Tibial artery (tissue), 4 donors: Measurements from ENCODE around the gene NINL.

ENCODE experiments used
- DNase-seq, 2 donors: peaks; one replicate each; pipeline ENCODE4 v3.0.0-alpha.2; 2019
- H3K27ac ChIP-seq, 2 donors: fragments of 200-600 bp; sonication (generic) in 1 of 2; 1 replicate in 1 of 2; 2 replicates in 1 of 2; pipeline ENCODE4 v1.5.1; 2018 to 2019; ENCODE audit warnings: mild to moderate bottlenecking in 1 of 2
- H3K27me3 ChIP-seq, 2 donors: fragments of 200-600 bp; sonication (generic) in 1 of 2; one replicate each; pipeline versions ENCODE4 v1.5.1 to v1.6.0; 2016 to 2019
- H3K36me3 ChIP-seq, 3 donors: fragments of 200-600 bp; sonication (generic) in 2 of 3; one replicate each; pipeline ENCODE4 v1.5.1; 2016 to 2019; ENCODE audit warnings: mild to moderate bottlenecking in 2 of 3
- H3K4me1 ChIP-seq, 4 donors: fragments of 200-600 bp; sonication (generic) in 2 of 4; 1 replicate in 3 of 4; 2 replicates in 1 of 4; pipeline ENCODE4 v1.5.1; 2016 to 2019
- H3K4me3 ChIP-seq, 2 donors: fragments of 200-600 bp; sonication (generic) in 1 of 2; 1 replicate in 1 of 2; 2 replicates in 1 of 2; pipeline ENCODE4 v1.5.1; 2018 to 2019; ENCODE audit warnings: mild to moderate bottlenecking in 2 of 2
- H3K9me3 ChIP-seq, 3 donors: fragments of 200-600 bp; sonication (generic) in 1 of 3; one replicate each; pipeline ENCODE4 v1.5.1; 2016 to 2019
- intact Hi-C: fragments of 100-400 bp; cut with DNase I; formaldehyde crosslinking; loops from one replicate; pipeline ENCODE4 v1.15.0; 2023; ENCODE audit warnings: low total_unique reads
- TF ChIP-seq, protein P1 (sequence below), 2 experiments: fragments of 200-600 bp in 1 of 2; fragments of 450-650 bp in 1 of 2; IDR thresholded peaks; one replicate each; pipeline ENCODE4 v1.5.1; 2017 to 2019; ENCODE audit warnings: antibody characterized with exemption in 2 of 2, mild to moderate bottlenecking in 1 of 2, moderate library complexity in 1 of 2

Gene NINL

GRCh38 chr20:25471020-25471419, 114.3 kb downstream of the NINL start:
- no peaks in the 10 kb centered on the region for H3K27me3 ChIP-seq
- no peaks in the 10 kb centered on the region for H3K4me1 ChIP-seq
- intact Hi-C loops, result no loop called here
- TF ChIP-seq, protein P1, sequence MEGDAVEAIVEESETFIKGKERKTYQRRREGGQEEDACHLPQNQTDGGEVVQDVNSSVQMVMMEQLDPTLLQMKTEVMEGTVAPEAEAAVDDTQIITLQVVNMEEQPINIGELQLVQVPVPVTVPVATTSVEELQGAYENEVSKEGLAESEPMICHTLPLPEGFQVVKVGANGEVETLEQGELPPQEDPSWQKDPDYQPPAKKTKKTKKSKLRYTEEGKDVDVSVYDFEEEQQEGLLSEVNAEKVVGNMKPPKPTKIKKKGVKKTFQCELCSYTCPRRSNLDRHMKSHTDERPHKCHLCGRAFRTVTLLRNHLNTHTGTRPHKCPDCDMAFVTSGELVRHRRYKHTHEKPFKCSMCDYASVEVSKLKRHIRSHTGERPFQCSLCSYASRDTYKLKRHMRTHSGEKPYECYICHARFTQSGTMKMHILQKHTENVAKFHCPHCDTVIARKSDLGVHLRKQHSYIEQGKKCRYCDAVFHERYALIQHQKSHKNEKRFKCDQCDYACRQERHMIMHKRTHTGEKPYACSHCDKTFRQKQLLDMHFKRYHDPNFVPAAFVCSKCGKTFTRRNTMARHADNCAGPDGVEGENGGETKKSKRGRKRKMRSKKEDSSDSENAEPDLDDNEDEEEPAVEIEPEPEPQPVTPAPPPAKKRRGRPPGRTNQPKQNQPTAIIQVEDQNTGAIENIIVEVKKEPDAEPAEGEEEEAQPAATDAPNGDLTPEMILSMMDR (IDR thresholded peaks at IDR 0.05), result no peak
- no peaks in the 10 kb centered on the region for H3K9me3 ChIP-seq
- DNase-seq, result no peak
- no peak overlapping the region for H3K4me3 ChIP-seq
- H3K36me3 ChIP-seq, result peaks cover 0 to 62% (median 20%) of the 10 kb centered on the region in 3 donors
- H3K27ac ChIP-seq, result no peak overlapping the region

- no peaks in the 10 kb centered on the region for H3K4me1 ChIP-seq
- no peak overlapping the region for H3K4me3 ChIP-seq
- H3K27me3 ChIP-seq, result no peaks in the 10 kb centered on the region
- intact Hi-C loops, result no loop called here
- no peaks in the 10 kb centered on the region for H3K9me3 ChIP-seq
- no peak overlapping the region for H3K27ac ChIP-seq
- DNase-seq, result no peak
- TF ChIP-seq, protein P1 (IDR thresholded peaks at IDR 0.05), result peak in 1 of 2 experiments; percentile 14
- H3K36me3 ChIP-seq, result peaks cover 0 to 62% (median 25%) of the 10 kb centered on the region in 3 donors
These were observed 115.3 kb downstream of the NINL start for GRCh38 chr20:25470045-25470444.

DNA sequence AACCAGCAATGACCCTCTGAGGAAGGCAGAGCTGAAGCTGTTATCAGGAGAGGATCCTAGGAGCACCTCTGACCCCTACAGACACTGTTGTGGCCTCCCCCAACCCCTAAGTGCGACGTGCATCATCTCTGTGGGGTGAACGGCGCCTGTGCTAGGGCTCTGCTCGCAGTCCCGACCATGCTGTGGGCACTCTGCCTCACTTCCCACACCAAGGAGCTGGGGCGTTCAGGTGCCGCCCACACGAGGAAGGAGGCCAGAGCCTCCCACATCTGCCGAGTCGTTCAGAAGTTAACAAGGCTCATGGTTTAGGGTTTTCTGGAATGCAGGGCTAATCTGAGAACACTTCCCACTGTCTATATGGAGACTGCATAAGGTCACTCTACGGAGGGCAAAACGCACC, 115.8 kb downstream of the NINL start:
- TF ChIP-seq, protein P1 (IDR thresholded peaks at IDR 0.05), result no peak
- H3K27ac ChIP-seq, result no peak overlapping the region
- no peaks in the 10 kb centered on the region for H3K4me1 ChIP-seq
- no peaks in the 10 kb centered on the region for H3K9me3 ChIP-seq
- H3K27me3 ChIP-seq, result no peaks in the 10 kb centered on the region
- peaks cover 0 to 67% (median 25%) of the 10 kb centered on the region in 3 donors for H3K36me3 ChIP-seq
- intact Hi-C loops, result no loop called here
- no peak for DNase-seq
- H3K4me3 ChIP-seq, result no peak overlapping the region

DNA sequence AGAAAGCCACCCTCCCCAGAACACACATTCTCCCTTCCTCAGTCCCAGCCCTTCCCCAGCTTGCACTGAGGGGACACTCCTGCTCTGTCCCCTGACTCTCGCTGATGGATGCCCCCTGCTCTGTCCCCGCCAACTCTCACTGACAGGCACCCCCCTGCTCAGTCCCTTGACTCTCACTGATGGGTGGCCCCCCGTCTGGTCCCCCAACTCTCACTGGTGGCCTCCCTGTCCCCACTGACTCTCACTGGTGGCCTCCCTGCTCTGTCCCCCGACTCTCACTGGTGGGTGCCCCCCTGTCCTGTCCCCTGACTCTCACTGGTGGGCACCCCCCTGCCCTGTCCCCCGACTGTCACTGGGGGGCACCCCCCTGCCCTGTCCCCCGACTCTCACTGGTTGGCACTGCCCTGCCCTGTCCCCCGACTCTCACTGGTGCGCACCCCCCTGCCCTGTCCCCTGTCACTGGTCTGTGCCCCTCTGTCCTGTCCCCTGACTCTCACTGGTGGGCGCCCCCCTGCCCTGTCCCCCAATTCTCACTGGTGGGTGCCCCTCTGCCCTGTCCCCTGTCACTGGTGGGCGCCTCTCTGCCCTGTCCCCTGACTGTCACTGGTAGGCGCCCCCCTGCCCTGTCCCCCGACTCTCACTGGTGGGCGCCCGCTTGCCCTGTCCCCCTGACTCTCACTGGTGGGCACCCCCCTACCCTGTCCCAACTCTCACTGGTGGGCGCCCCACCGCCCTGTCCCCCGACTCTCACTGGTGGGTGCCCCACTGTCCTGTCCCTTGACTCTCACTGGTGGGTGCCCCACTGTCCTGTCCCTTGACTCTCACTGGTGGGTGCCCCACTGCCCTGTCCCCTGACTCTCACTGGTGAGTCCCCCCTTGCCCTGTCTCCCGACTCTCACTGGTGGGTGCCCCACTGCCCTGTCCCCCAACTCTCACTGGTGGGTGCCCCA, 116.9 kb downstream of the NINL start:
- H3K9me3 ChIP-seq, result no peaks in the 10 kb centered on the region
- H3K4me3 ChIP-seq, result no peak overlapping the region
- H3K4me1 ChIP-seq, result no peaks in the 10 kb centered on the region
- no peaks in the 10 kb centered on the region for H3K27me3 ChIP-seq
- DNase-seq, result no peak
- intact Hi-C loops, result no loop called here
- H3K36me3 ChIP-seq, result peaks cover 0 to 62% (median 25%) of the 10 kb centered on the region in 3 donors
- no peak overlapping the region for H3K27ac ChIP-seq
- TF ChIP-seq, protein P1 (IDR thresholded peaks at IDR 0.05), result no peak

DNA sequence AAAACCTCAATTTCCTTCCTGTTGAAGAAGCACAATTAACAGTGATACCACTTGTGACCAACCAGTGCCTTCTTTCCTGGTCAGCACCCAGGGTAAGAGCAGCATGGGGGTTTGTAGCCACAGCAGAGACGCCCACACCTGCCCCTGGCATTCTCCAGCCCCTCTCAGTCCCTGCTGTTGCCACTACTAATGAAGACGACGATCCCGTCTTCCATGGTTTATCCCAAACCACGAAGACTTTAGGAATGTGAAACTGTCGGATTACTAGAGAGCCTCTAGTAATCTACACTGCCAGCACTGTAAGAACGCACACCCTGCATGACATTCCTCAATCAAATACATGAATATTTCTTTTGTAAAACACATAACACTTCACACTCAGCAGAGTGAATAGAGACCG, 117.9 kb downstream of the NINL start:
- no peaks in the 10 kb centered on the region for H3K9me3 ChIP-seq
- H3K27ac ChIP-seq, result no peak overlapping the region
- no peaks in the 10 kb centered on the region for H3K4me1 ChIP-seq
- intact Hi-C loops, result no loop called here
- peaks cover 0 to 59% (median 25%) of the 10 kb centered on the region in 3 donors for H3K36me3 ChIP-seq
- no peak overlapping the region for H3K4me3 ChIP-seq
- TF ChIP-seq, protein P1 (IDR thresholded peaks at IDR 0.05), result no peak
- DNase-seq, result peak in 1 of 2 donors; percentile 12
- no peaks in the 10 kb centered on the region for H3K27me3 ChIP-seq
